Testis (tissue), 3 donors: Measurements from ENCODE around the gene DACT3. TPM values are rescaled to one million over a fixed set of nuclear protein-coding genes. Genes with fewer than 3 reads are reported as not detected.

Source experiments
- DNase-seq: peaks from one replicate; pipeline ENCODE4 v3.0.0-alpha.2; 2019
- H3K27ac ChIP-seq, 2 donors: fragments of 200-600 bp; sonication (generic); one replicate each; pipeline ENCODE4 v1.5.1; 2019
- H3K27me3 ChIP-seq: fragments of 200-600 bp; sonication (generic); one replicate; pipeline ENCODE4 v1.5.1; 2019
- H3K36me3 ChIP-seq: fragments of 200-600 bp; sonication (generic); one replicate; pipeline ENCODE4 v1.5.1; 2017; ENCODE audit warnings: low read depth; ENCODE audit errors: missing control alignments
- H3K4me1 ChIP-seq: fragments of 200-600 bp; sonication (generic); one replicate; pipeline ENCODE4 v1.5.1; 2019
- H3K4me3 ChIP-seq, 2 donors: fragments of 200-600 bp; sonication (generic); one replicate each; pipeline ENCODE4 v1.5.1; 2017 to 2019
- H3K9me3 ChIP-seq: fragments of 200-600 bp; sonication (generic); one replicate; pipeline ENCODE4 v1.5.1; 2017
- POLR2A ChIP-seq: fragments of 450-650 bp; IDR thresholded peaks from one replicate; pipeline ENCODE4 v1.6.1; 2017; ENCODE audit warnings: antibody characterized with exemption, mild to moderate bottlenecking, moderate library complexity
- WGBS, 2 donors: methylation state at CpG; one replicate each; pipeline ENCODE4 v1.1.5; 2018; 5-methylcytosine and 5-hydroxymethylcytosine counted together
- intact Hi-C: fragments of 100-400 bp; cut with DNase I; formaldehyde crosslinking; loops from one replicate; pipeline ENCODE4 v1.15.1; 2023; ENCODE audit warnings: low total_unique reads
- polyA plus RNA-seq: library from polyadenylated mRNA; stranded (reverse); fragments of 350-450 nt; fragmentation: Illumina TruSeq; extraction: RNeasy Lipid Tissue Mini Kit (QIAGEN cat#74804); gene quantifications from one replicate; pipeline ENCODE4 v1.2.3, GENCODE V29; 2014; ENCODE audit warnings: low read depth, low replicate concordance; ENCODE audit not compliant: insufficient read depth
- total RNA-seq, 2 donors: library from RNA; depleted of rRNA; stranded (reverse); fragments of >200 nt; gene quantifications; one replicate each; pipeline ENCODE4 v1.2.3, GENCODE V29; 2016
- TF ChIP-seq, protein P1 (sequence below), 3 experiments: fragments of 450-650 bp in 2 of 3; fragments of 200-600 bp in 1 of 3; sonication (generic) in 1 of 3; IDR thresholded peaks; one replicate each; pipeline ENCODE4 v1.5.1; 2016 to 2019; ENCODE audit warnings: antibody characterized with exemption in 3 of 3, mild to moderate bottlenecking in 2 of 3, moderate library complexity in 1 of 3

DACT3 gene
- total and polyA plus RNA-seq, 3 donors from 2014 or later: 17.2 to 30.6 (median 19.8) TPM

DNA sequence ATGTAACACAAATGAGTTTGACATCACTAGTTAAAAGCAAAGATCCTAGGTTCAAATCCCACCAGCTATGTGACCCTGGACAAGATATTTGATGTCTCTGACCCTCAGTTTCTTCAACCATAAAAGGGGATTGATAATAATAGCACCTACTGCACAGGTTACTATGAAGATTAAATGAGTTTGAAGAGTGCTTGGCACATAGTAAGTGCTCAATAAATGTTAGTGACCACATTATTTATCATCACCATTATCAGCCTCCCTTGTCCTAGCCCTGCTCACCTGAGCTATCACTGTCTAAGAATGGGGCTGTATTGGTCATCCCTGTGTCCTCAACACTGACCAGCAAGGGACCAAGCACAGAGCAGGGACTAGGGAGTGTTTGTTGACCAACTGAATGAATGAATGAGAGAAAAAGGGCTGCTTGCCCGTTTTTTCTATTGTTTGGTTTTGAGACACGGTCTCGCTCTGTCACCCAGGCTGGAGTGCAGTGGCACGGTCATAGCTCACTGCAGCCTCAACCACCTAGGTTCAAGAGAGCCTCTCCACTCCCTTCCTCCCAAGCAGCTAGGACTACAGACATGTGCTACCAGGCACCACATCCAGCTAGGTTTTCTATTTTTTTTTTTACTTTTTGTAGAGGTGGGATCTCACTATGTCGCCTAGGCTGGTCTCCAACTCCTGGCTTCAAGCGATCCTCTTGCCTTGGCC lies 26.6 kb upstream of the DACT3 start:
- no peaks in the 10 kb centered on the region for H3K27me3 ChIP-seq
- intact Hi-C loops: no loop called here
- no peak overlapping the region for H3K27ac ChIP-seq
- TF ChIP-seq, protein P1, sequence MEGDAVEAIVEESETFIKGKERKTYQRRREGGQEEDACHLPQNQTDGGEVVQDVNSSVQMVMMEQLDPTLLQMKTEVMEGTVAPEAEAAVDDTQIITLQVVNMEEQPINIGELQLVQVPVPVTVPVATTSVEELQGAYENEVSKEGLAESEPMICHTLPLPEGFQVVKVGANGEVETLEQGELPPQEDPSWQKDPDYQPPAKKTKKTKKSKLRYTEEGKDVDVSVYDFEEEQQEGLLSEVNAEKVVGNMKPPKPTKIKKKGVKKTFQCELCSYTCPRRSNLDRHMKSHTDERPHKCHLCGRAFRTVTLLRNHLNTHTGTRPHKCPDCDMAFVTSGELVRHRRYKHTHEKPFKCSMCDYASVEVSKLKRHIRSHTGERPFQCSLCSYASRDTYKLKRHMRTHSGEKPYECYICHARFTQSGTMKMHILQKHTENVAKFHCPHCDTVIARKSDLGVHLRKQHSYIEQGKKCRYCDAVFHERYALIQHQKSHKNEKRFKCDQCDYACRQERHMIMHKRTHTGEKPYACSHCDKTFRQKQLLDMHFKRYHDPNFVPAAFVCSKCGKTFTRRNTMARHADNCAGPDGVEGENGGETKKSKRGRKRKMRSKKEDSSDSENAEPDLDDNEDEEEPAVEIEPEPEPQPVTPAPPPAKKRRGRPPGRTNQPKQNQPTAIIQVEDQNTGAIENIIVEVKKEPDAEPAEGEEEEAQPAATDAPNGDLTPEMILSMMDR (IDR thresholded peaks at IDR 0.05): no peak
- TF ChIP-seq POLR2A: no peak
- no peaks in the 10 kb centered on the region for H3K9me3 ChIP-seq
- H3K36me3 ChIP-seq: no peaks in the 10 kb centered on the region
- no peak for DNase-seq
- H3K4me1 ChIP-seq: no peaks in the 10 kb centered on the region
- no peak overlapping the region for H3K4me3 ChIP-seq
- WGBS, 2 donors: 86 to 89% methylated on average over 6 of the region's 6 CpGs

DNA sequence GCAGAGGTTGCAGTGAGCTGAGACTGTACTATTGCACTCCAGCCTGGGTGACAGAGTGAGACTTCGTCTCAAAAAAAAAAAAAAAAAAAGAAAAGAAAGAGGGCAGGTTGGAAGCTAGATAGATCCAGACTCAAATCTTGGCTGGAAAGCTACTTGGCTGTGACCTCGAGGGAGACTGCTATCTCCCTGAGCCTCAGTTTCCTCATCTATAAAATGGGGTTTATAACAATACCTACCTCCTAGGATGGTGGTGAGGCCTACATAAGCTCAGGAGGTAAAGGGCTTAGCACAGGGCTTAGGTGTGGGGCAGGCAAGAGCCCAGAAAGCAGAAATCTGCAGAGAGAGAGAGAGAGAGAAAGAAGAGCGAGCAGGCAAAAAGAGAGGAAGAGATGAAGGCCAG lies 24.2 kb upstream of the DACT3 start:
- intact Hi-C loops: no loop called here

DNA sequence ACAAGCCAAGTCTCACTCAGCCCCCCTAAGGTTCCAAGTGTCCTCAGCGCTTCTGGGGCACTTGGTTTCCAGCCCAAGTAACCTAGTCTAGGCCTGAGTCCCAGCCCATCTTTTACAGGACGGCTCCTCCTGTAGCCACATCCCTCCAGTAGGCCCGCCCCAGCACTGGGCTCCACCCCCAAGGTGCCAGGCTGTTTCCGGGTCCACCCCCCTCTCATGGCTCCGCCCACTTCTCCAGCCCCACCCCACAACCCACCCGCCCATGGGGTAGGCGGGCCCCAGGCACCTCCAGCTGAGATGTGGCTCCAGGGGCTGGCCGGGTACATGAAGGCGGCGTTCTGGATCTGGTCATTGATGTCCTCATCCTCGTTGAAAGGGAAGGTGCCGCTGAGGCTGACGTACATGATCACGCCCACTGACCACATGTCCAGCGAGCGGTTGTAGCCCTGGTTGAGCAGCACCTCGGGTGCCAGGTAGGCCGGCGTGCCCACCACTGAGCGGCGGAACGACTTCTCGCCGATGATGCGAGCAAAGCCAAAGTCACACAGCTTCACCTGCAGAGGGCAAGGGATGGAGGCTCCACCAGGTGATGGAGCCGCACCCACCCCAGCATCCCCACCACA lies 17.2 kb upstream of the DACT3 start:
- WGBS, 2 donors: 88 to 92% methylated on average over 4 to 26 of the region's 26 CpGs
- H3K36me3 ChIP-seq: no peaks in the 10 kb centered on the region
- DNase-seq: no peak

More for the DNA sequence above, 24.2 kb upstream of the DACT3 start:
- H3K27me3 ChIP-seq: no peaks in the 10 kb centered on the region
- DNase-seq: no peak
- H3K4me3 ChIP-seq: no peak overlapping the region
- no peaks in the 10 kb centered on the region for H3K4me1 ChIP-seq
- TF ChIP-seq, protein P1 (IDR thresholded peaks at IDR 0.05): no peak
- no peak for TF ChIP-seq POLR2A
- no peaks in the 10 kb centered on the region for H3K9me3 ChIP-seq
- WGBS, 2 donors: 76 to 93% methylated on average over 3 of the region's 3 CpGs
- H3K36me3 ChIP-seq: no peaks in the 10 kb centered on the region
- no peak overlapping the region for H3K27ac ChIP-seq

DNA sequence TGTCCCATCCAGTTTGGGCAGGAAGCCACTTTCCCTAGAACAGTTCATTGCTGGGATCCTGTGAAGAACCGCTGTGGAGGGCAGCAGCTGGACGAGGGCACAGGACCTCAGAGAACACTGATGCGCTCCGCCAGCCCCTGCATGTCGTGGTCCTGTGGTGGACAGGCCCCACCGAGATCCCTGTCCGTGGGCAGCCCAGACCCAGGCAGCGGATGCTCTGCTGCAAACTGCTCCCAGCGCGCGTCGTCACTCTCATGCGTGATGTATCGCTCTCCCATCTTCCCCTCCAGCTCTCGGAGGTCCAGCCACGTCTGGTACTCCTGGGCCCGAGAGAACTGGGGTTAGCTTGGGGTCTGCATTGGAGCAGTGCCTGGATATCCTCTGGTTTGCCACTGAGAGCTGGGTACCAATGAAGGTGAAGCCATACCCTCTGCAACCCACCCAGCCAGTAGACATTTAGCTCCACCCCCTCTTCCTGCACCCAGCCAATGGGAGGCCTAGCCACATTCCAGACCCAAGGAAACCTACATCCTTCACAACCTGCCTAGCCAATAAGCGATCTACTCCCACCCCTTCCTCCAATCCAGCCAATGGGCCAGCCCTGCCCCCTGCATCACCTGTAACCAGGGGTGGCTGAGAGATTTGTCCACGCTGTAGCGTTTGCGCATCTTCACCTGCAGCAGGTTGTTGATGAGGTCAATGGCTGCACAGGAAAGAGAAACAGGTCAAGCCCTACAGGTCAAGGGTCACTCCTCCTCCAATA lies 13.6 kb upstream of the DACT3 start:
- DNase-seq: peak; percentile 71
- WGBS, 2 donors: 56 to 61% methylated on average over 18 to 21 of the region's 21 CpGs

More for the DNA sequence above, 17.2 kb upstream of the DACT3 start:
- no peaks in the 10 kb centered on the region for H3K4me1 ChIP-seq
- no peaks in the 10 kb centered on the region for H3K9me3 ChIP-seq
- H3K27me3 ChIP-seq: no peaks in the 10 kb centered on the region
- intact Hi-C loops: no loop called here
- no peak overlapping the region for H3K27ac ChIP-seq
- no peak overlapping the region for H3K4me3 ChIP-seq
- TF ChIP-seq, protein P1 (IDR thresholded peaks at IDR 0.05): no peak
- TF ChIP-seq POLR2A: no peak

More for the DNA sequence above, 13.6 kb upstream of the DACT3 start:
- TF ChIP-seq POLR2A: no peak
- TF ChIP-seq, protein P1 (IDR thresholded peaks at IDR 0.05): no peak
- H3K36me3 ChIP-seq: no peaks in the 10 kb centered on the region
- intact Hi-C loops: no loop called here
- no peaks in the 10 kb centered on the region for H3K4me1 ChIP-seq
- H3K4me3 ChIP-seq: no peak overlapping the region
- H3K9me3 ChIP-seq: no peaks in the 10 kb centered on the region
- H3K27me3 ChIP-seq: no peaks in the 10 kb centered on the region
- H3K27ac ChIP-seq: peak overlapping the region in 1 of 2 donors; percentile 24
